DMS153 treated with DMSO at 0.1 percent for 48 hours (cell line): Measurements from ENCODE around the gene ZNF488.
"Not testable (repeated sequence)": the region's sequence is repeated elsewhere in the genome, so short reads cannot be mapped to it uniquely, and the experiment has no call there.

Source experiments
- DNase-seq: peaks from one replicate; lab custom pipeline; 2025; ENCODE audit not compliant: unreplicated experiment; lab: John Stamatoyannopoulos, UW

ZNF488 gene

GRCh38 chr10:47409866-47410256 is 25.8 kb upstream of the ZNF488 start:
- DNase-seq = no peak

DNA sequence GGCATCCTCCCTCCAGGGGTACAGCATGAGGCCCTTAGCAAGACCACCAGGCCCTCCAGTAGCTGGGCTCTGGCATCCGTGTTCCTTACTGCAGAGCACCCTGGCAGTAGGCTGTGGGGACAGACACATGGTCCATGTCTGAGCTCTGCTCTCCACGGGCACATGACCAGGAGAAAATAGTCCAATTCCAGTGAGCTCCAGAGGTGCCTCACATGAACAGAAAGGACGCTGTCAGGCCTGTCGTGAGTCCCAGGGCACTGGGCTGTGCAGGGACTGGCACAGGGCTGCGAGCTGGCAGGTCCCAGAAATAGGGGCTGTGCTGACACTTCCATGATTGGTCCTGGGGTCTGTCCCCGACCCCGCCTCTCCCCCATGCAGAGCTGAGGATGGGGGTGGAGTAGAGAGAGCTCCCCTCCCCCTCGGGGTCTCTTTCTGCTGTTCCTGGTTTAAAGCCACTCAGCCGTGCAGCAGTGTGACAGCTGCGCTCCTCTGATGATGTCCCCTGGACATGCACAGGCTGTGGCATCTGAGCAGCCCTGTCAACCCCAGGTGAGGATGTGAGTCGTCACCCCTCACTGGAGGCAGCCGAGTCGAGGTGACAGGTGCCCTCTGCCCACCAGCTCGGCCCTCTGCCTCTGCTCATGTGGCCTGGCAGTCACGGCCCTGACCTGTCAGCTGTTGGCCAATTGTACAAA is 25.2 kb upstream of the ZNF488 start:
- DNase-seq = no peak

GRCh38 chr10:47408606-47409005 is 24.5 kb upstream of the ZNF488 start:
- DNase-seq = no peak

GRCh38 chr10:47406870-47407691 is 23.0 kb upstream of the ZNF488 start:
- DNase-seq = no peak

DNA sequence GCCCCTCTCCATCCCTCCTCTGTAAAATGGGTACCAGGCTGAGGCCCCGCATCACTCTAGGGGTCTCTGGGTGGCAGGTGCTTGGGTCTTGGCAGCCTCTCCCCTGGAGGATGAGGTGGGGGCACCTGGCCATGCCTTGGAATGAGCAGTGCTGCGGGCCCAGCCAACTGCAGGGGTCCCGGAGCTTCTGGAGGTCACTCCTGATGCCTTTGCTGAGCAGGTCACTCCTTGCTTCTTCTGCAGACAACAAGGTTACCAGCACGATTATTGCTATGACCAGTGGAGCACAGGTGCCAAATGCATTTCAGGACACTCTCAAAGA is 22.4 kb upstream of the ZNF488 start:
- DNase-seq = no peak

- no peak for DNase-seq
Observed at GRCh38 chr10:47405857-47406547, 21.9 kb upstream of the ZNF488 start.

DNA sequence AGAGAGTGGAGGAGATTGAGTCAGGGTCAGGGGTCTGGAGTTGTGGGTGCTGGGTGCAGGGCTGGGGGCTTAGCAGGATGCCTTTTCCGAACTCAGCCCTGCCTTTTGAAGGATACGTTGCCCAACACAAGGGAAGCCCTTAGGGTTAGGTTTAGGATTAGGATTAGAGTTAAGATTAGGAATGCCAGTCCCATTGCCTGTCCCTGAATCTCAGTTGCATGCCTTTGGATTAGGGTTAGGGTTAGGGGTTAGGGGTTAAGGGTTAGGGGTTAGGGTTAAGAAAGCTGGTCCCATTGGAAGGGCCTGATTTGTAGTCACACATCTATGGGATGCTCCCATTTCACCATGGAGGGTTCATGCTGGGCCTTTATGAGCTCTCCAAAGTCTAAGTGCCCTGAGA is 20.8 kb upstream of the ZNF488 start:
- DNase-seq = no peak

DNA sequence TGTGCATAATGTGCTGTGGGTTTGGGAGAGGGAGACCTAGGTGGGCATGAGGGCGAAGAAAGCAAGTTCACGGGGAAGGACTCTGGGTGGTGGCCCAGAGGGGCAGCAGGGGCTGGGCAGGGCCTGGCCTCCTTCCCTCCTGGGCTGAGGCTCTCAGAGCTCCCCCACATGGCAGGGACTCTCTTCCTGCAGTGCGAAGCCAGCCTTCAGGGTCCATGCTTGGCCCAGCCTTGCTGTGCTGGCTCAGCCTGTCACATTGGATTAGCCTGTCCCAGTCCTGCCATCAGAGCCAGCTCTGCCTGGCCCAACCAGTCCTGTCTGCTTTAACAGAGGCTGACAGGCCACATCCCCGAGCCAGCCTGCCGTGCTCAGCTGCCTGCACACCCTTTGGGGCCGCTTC is 20.4 kb upstream of the ZNF488 start:
- DNase-seq = no peak

GRCh38 chr10:47403446-47404318 is 19.6 kb upstream of the ZNF488 start:
- no peak for DNase-seq

GRCh38 chr10:47402641-47403301 is 18.7 kb upstream of the ZNF488 start:
- no peak for DNase-seq

DNA sequence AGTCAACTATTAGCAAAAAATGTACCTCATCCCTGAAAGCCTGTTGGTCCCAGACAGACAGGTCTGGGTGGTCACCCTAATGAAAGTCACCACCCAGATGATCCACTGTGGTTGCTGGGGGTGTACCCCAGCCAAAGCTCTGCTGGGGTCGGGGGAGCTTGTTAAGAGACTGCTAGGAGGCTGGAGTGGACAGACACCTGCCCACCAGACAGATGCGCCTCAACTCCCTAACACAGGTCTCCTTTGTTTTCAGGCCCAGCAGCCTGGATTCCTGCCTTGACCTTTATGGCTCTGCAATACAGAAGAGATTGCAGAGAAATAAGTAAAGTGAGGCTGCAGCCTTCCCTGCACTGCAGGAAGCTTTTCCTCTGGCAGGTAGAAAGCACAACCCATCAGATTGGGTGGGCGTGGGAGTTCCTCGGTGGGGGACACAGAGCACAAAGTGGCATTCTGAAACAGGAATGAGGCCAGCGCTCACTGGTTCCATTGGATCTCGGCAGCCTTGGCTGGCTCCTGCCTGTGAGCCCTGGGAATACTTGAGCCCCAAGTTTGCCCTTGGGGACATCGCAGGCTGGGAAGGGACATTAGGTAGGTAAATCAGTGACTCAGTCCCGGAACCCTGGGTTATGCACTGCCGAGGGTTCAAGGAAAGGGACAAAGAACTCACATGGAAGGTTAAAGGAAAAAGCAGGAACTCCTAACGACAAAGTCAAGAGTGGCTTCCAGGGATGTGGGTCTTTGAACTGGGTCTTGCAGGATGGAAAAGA is 18.0 kb upstream of the ZNF488 start:
- DNase-seq = no peak

- no peak for DNase-seq
Observed at GRCh38 chr10:47401210-47401609, 17.1 kb upstream of the ZNF488 start.

DNA sequence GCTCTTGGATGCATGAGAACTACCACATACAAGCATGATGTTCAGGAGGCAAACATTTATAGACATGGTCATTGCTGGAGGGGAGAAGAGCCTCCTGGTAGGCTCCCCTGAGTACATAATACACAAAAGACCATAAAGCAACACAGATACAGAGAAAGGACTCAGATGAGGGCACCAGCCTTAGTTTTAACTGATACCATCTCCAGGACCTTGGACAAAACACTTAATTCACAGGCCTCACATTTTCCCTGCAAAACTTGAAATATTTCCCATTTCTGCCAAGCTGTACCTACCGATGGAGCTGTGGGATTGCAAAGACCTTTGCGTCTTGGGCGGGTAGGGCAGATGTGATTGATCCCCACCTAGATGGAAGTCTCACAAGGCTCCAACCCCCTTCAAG is 16.7 kb upstream of the ZNF488 start:
- DNase-seq = no peak

DNA sequence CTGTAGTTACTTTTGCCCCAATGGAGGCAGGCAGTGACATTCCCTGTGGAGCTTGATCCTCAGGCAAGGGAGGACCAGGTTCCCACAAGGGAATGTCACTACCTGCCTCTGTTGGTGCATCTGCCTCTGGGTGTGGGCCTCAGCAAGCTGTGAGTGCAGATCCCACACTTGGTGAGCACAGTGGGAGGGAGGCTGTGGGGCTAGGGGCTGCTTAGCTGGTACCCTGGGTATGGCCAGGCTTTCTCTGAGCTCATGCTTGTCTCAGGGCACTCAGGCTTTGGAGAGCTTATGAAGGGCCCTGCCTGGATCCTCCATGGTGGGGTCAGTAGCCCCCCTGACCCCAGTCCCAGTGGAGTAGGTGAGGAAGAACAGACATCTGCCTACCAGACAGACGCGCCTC is 16.2 kb upstream of the ZNF488 start:
- no peak for DNase-seq

- DNase-seq = no peak
Observed at GRCh38 chr10:47397256-47397655, 13.2 kb upstream of the ZNF488 start.

GRCh38 chr10:47396311-47396717 is 12.2 kb upstream of the ZNF488 start:
- DNase-seq = no peak

GRCh38 chr10:47389619-47390018 is 5.5 kb upstream of the ZNF488 start:
- no peak for DNase-seq

- no peak for DNase-seq
Observed at GRCh38 chr10:47388879-47389278, 4.8 kb upstream of the ZNF488 start.

DNA sequence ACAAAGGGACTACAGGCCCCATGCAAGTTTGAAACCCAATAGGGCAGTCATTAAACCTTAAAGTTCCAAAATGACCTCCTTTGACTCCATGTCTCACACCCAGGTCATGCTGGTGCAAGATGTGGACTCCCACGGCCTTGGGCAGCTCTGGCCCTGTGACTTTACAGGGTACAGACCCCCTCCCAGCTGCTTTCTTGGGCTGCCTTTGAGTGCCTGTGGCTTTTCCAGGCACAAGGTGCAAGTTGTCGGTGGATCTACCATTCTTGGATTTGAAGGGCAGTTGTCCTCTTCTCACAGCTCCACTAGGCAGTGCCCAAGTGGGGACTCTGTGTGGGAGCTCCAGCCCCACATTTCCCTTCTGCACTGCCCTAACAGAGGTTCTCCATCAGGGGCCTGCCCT is 2.0 kb upstream of the ZNF488 start:
- not testable (repeated sequence) for DNase-seq
